Osteocyte (in vitro differentiated cells): Measurements from ENCODE around the gene FRMD6. TPM values are rescaled to one million over a fixed set of nuclear protein-coding genes. Genes with fewer than 3 reads are reported as not detected.
"Not testable (repeated sequence)": the region's sequence is repeated elsewhere in the genome, so short reads cannot be mapped to it uniquely, and the experiment has no call there.

Experiments
- DNase-seq: peaks from one replicate; pipeline ENCODE4 v3.0.0; 2021; ENCODE audit warnings: mixed read lengths; ENCODE audit not compliant: unreplicated experiment; ENCODE audit errors: extremely low spot score
- H3K27ac Mint-ChIP-seq: one replicate; pipeline ENCODE4 v1.8.0; 2021; ENCODE audit warnings: mild to moderate bottlenecking, mixed read lengths; ENCODE audit not compliant: unreplicated experiment
- H3K27me3 Mint-ChIP-seq: one replicate; pipeline ENCODE4 v1.8.0; 2021; ENCODE audit warnings: mixed read lengths; ENCODE audit not compliant: unreplicated experiment
- H3K36me3 Mint-ChIP-seq: one replicate; pipeline ENCODE4 v1.8.0; 2021; ENCODE audit warnings: mixed read lengths; ENCODE audit not compliant: unreplicated experiment
- H3K4me1 Mint-ChIP-seq: one replicate; pipeline ENCODE4 v1.8.0; 2021; ENCODE audit warnings: mixed read lengths; ENCODE audit not compliant: unreplicated experiment
- H3K4me3 Mint-ChIP-seq: one replicate; pipeline ENCODE4 v1.8.0; 2021; ENCODE audit warnings: mild to moderate bottlenecking, moderate library complexity, mixed read lengths; ENCODE audit not compliant: unreplicated experiment
- H3K9me3 Mint-ChIP-seq: one replicate; pipeline ENCODE4 v1.8.0; 2021; ENCODE audit warnings: mixed read lengths; ENCODE audit not compliant: unreplicated experiment
- CTCF ChIP-seq: fragments of 200-600 bp; sonication (generic); IDR thresholded peaks from 2 replicates; pipeline ENCODE4 v1.5.0; 2021; ENCODE audit warnings: antibody characterized with exemption, mild to moderate bottlenecking, moderate library complexity
- total RNA-seq: library from RNA; stranded (reverse); gene quantifications from 2 replicates; pipeline ENCODE4 v1.2.1, GENCODE V29; 2021

FRMD6 gene
- total RNA-seq, 1 donor from 2014 or later, result 124 TPM

GRCh38 chr14:51750542-51750941 lies 98.8 kb downstream of the FRMD6 start:
- TF ChIP-seq CTCF, result peak; percentile 15
- Mint-ChIP-seq H3K27me3 (no peaks in the 10 kb centered on the region), H3K4me3 (no peak overlapping the region), H3K36me3 (no peaks in the 10 kb centered on the region), H3K4me1 (no peaks in the 10 kb centered on the region), H3K27ac (no peak overlapping the region), H3K9me3 (no peaks in the 10 kb centered on the region)
- DNase-seq, result no peak

GRCh38 chr14:51751611-51752345 lies 100.1 kb downstream of the FRMD6 start:
- not testable (repeated sequence) for DNase-seq, H3K27ac Mint-ChIP-seq, H3K36me3 Mint-ChIP-seq, H3K4me3 Mint-ChIP-seq, H3K27me3 Mint-ChIP-seq, H3K4me1 Mint-ChIP-seq, H3K9me3 Mint-ChIP-seq

- DNase-seq, H3K9me3 Mint-ChIP-seq, H3K27ac Mint-ChIP-seq, H3K4me1 Mint-ChIP-seq, H3K36me3 Mint-ChIP-seq, H3K27me3 Mint-ChIP-seq, H3K4me3 Mint-ChIP-seq: not testable (repeated sequence)
Observed at GRCh38 chr14:51757756-51758155, 106.0 kb downstream of the FRMD6 start.

GRCh38 chr14:51759950-51760349 lies 108.2 kb downstream of the FRMD6 start:
- Mint-ChIP-seq H3K4me1 (no peaks in the 10 kb centered on the region), H3K27me3 (peaks cover 16% of the 10 kb centered on the region), H3K4me3 (no peak overlapping the region), H3K27ac (no peak overlapping the region), H3K36me3 (no peaks in the 10 kb centered on the region), H3K9me3 (no peaks in the 10 kb centered on the region)
- no peak for DNase-seq
- no peak for TF ChIP-seq CTCF

- H3K4me1 Mint-ChIP-seq, DNase-seq, H3K27ac Mint-ChIP-seq, H3K36me3 Mint-ChIP-seq, H3K4me3 Mint-ChIP-seq, H3K9me3 Mint-ChIP-seq: not testable (repeated sequence)
- peaks cover 10% of the 10 kb centered on the region for H3K27me3 Mint-ChIP-seq
Observed at GRCh38 chr14:51765726-51766125, 114.0 kb downstream of the FRMD6 start.

- not testable (repeated sequence) for H3K9me3 Mint-ChIP-seq, H3K4me1 Mint-ChIP-seq, H3K4me3 Mint-ChIP-seq, DNase-seq, H3K36me3 Mint-ChIP-seq, H3K27ac Mint-ChIP-seq
- peaks cover 10% of the 10 kb centered on the region for H3K27me3 Mint-ChIP-seq
Observed at GRCh38 chr14:51766586-51766985, 114.9 kb downstream of the FRMD6 start.

- H3K27me3 Mint-ChIP-seq, H3K9me3 Mint-ChIP-seq, H3K27ac Mint-ChIP-seq, H3K36me3 Mint-ChIP-seq, DNase-seq, H3K4me1 Mint-ChIP-seq, H3K4me3 Mint-ChIP-seq: not testable (repeated sequence)
Observed at GRCh38 chr14:51769261-51769660, 117.6 kb downstream of the FRMD6 start.
